Head of caudate nucleus (tissue), 42 donors: Measurements from ENCODE around the gene MVB12A.

ENCODE experiments used
- DNase-seq, 42 donors: peaks; one replicate each; pipeline versions ENCODE4 v3.0.0 to v3.0.0-alpha.2; 2020 to 2021; ENCODE audit warnings: mixed read lengths in 7 of 42
- intact Hi-C: fragments of 100-400 bp; cut with DNase I; formaldehyde crosslinking; loops from one replicate; pipeline ENCODE4 v1.15.0; 2022

The MVB12A gene

GRCh38 chr19:17466487-17466850, 46.6 kb downstream of the MVB12A start:
- intact Hi-C loops = no loop called here

DNA sequence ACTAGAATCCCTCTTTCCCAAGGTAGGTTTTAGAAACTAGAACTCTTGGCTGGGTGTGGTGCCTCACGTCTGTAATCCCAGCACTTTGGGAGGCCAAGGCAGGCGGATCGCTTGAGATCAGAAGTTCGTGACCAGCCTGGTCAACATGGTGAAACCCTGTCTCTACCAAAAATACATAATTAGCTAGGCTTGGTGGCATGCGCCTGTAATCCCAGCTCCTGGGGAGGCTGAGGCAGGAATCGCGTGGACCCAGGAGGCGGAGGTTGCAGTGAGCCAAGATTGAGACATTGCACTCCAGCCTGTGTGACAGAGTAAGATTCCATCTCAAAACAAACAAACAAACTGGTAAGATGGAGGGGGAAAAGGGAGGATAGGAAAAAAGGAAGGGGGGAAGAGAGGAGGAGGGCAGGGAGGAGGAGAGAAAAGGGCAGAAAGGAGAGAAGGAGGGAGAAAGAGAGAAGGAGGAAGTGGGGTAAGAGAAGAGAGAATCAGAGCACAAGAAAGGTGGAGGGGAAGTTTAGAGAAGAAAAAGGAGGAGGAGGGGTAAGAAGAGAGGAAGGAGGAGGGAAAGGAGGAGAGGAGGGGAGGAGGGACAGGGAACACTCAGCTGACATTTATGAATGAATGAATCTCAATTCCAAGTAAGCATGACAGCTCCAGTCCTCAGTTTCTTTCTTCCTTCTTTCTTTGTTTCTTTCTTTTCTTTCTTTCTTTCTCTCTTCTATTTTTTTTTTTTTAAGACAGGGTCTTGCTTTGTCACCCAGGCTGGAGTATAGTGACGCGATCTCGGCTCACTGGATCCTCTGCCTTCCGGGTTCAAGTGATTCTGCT, 47.8 kb downstream of the MVB12A start:
- DNase-seq = no peak
- intact Hi-C loops = no loop called here

More at GRCh38 chr19:17466487-17466850, 46.6 kb downstream of the MVB12A start:
- no peak for DNase-seq

DNA sequence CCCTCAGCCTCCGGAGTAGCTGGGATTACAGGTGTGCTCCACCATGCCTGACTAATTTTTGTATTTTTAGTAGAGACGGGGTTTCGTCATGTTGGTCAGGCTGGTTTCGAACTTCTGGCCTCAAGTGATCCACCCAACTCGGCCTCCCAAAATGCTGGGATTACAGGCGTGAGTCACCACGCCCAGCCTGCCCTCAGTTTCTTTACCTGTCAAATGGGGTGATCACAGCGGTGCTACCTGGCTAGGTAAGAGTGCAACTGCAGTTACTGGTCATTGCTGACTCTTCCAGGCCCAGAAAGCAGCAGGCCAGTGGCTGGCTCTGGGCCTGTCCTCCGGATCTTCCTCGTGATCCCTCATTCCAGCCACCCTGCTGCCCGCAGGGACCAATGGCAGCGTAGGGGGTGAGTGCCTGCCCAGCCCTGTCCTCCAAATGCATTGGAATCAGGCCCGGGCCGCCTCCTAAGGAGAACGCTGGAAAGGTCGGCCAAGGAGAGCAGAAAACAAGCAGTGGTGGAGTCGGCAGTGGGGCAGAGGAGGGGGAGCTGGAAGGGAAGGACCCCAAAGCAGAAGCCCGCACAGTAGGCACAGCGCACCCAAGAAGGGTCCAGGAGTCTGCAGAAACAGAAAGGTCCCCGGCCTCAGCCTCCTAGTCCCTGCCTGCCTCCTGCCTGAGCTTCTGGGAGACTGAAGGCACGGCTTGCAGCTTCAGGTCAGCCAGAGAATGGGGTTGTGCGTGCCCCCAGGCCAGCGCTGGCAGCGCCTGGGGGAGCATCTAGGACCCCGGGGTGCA, 48.6 kb downstream of the MVB12A start:
- peak in 38 of 42 donors; percentile 19 to 80 (median 56) for DNase-seq
- intact Hi-C loops = no loop called here

GRCh38 chr19:17469092-17469480, 49.2 kb downstream of the MVB12A start:
- intact Hi-C loops = no loop called here

GRCh38 chr19:17469481-17470067, 49.7 kb downstream of the MVB12A start:
- peak; percentile 61 to 97 (median 87) for DNase-seq
- intact Hi-C loops = loop anchor here (5.0 kb wide), 1 partner anchor 43 kb away; the partner anchor contains the start of gene PGLS

More at GRCh38 chr19:17469092-17469480, 49.2 kb downstream of the MVB12A start:
- DNase-seq = peak in 1 of 42 donors; percentile 18

DNA sequence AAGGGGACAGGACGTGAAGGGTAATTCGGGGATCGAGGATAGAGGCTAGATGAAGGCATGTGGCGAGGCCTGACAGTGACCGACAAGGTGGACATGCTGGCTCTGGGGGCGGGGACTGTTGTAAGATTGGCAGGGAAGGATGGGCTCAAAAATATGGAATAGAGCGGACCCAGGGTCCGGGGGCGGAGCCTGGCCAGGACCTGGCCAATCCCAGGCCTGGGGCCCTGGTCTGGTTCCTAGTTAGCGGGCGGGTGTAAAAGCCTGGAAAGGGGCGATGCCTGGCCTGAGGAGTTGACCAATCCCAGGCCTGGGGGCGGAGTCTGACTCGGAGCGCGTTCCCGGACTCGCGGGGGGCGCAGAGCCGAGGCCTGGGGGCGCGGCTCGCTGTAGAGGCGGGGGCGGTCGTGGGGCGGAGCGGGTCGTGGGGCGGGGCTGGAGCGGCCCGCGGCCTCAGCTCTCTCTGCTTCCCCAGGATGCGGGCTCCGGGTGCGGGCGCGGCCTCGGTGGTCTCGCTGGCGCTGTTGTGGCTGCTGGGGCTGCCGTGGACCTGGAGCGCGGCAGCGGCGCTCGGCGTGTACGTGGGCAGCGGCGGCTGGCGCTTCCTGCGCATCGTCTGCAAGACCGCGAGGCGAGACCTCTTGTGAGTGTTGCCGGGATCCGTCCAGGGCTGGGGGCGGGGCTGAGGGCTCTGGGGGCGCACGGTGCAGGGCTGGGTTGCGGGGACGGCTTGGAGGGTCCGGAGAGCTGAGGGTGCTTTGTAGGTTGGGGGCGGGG, 50.4 kb downstream of the MVB12A start, which contains the start of gene SLC27A1:
Gene SLC27A1 (plus strand): TSS at position 457 of the 774 bp plus-strand sequence. CDS start 17 bp downstream, at position 474.
- intact Hi-C loops = loop anchor here (5.0 kb wide), 1 partner anchor 42 kb away; the partner anchor contains the start of gene PGLS
- DNase-seq = peak; percentile 99 to 100 (median 100)

DNA sequence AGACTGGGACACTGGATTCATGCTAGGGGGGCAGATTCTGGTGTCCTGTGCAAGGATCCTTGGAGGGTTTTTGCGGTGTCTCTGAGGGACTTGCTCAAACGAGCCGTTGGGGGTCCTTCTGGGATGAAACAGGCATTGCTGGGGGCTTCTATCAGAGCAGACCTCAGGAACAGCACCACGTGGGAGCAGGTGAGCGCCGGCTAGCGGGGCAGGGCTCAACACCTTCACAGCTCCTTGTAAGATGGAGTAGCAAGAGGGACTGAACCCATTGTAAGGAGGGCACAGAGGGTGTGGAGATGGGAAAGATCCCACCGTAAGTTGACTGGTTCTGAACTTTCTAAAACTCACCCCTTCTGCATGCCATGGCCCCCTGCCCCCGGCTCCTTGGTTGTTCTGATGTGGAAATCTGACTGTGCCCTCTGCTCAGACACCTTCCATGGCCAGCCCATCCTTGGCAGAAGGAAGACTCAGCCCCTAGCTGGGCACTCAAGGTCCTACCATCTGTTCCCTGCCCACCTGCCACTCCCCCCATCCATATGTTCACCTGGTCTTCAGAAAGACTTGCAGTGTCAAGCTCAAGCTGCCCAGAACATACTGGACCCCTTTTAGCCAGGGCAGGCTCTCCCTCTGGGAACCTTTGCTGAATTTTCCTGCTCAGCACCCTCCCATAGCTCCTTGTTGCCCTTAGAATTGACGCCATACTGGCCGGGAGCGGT, 51.7 kb downstream of the MVB12A start:
- intact Hi-C loops = loop anchor here (5.0 kb wide), 1 partner anchor 41 kb away; the partner anchor contains the start of gene PGLS
- DNase-seq = no peak

DNA sequence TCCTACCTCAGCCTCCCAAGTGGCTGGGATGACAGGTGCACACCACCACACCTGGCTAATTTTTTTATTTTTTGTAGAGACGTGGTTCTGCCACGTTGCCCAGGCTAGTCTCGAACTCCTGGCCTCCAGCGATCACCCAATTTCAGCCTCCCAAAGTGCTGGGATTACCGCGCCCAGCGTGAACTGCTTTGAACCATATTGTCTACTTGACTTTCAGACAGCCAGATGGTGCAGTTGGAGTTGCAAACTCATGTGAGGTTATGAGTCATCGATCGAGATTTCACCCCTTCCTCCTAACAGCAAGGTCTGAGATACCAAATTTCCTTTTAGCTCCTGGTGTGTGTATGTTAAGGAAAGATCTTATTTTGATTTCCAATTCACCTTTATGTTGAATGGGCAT, 53.2 kb downstream of the MVB12A start:
- peak in 2 of 42 donors; percentile 32 to 55 for DNase-seq
- intact Hi-C loops = loop anchor here (5.0 kb wide), 1 partner anchor 39 kb away; the partner anchor contains the start of gene PGLS
